Measurements from ENCODE around the gene CKS1B. TPM values are rescaled to one million over a fixed set of nuclear protein-coding genes. Genes with fewer than 3 reads are reported as not detected.

CKS1B gene
- total and polyA plus RNA-seq, 9 of the 15 experiments (the other 6 are each of a cell fraction or from before 2014, with no cell fraction given): 215 to 1,103 (median 460) TPM

DNA sequence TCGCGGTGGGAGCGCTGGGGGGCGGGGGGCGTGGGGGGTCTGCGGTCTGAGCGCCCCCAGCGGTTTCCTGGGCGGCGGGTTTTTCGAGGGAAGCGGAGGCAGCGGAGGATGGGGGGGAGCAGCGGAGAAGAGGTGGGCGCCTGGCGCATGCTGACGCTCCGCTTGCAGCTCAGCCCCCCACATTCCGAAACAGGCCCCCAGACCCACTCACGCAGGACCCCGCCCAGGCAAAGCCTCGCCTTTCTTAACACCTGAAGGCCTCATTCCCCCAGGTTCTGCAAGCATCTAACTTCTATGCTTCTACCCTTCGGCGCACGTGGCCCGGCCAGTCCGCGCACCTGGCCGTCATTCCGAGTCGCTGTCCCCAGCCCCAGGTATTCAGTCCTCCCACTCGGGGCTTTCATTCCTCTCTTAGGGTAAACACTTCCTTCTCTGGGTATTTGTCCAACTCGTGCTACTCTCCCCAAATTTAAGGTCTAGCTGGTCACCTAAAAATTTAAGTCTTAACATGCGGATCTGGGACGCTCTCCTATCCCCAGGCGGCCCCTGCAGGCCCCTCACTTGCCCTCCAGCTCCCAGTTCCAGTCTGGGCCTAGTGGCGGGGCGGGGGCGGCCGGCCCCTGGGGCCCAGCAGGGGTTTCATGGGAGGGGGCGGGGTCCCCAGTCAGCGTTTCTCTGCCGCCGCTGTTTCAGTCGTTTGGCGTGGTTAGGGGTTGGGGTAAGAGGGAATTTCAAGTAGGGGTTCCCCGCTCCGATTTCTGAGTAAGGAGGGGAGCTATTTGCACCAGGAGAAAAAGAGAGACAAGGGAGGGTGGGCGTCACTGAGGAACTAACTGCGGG lies 25.3 kb downstream of the CKS1B start (continued):
- no peak for TF ChIP-seq LARP7 (IDR thresholded peaks at IDR 0.05)
- no peak for TF ChIP-seq ZNF717 (CRISPR knock-in tag; IDR thresholded peaks at IDR 0.05)
- TF ChIP-seq, protein P1, sequence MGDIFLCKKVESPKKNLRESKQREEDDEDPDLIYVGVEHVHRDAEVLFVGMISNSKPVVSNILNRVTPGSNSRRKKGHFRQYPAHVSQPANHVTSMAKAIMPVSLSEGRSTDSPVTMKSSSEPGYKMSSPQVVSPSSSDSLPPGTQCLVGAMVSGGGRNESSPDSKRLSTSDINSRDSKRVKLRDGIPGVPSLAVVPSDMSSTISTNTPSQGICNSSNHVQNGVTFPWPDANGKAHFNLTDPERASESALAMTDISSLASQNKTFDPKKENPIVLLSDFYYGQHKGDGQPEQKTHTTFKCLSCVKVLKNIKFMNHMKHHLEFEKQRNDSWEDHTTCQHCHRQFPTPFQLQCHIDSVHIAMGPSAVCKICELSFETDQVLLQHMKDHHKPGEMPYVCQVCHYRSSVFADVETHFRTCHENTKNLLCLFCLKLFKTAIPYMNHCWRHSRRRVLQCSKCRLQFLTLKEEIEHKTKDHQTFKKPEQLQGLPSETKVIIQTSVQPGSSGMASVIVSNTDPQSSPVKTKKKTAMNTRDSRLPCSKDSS (IDR thresholded peaks at IDR 0.05; ENCODE audit: low read depth, partially characterized antibody): no peak
- TF ChIP-seq RAD51 (IDR thresholded peaks at IDR 0.05; ENCODE audit: borderline replicate concordance, low read depth): peak; percentile 39; the same call in 1 of the 2 replicates
- TF ChIP-seq, protein P2, sequence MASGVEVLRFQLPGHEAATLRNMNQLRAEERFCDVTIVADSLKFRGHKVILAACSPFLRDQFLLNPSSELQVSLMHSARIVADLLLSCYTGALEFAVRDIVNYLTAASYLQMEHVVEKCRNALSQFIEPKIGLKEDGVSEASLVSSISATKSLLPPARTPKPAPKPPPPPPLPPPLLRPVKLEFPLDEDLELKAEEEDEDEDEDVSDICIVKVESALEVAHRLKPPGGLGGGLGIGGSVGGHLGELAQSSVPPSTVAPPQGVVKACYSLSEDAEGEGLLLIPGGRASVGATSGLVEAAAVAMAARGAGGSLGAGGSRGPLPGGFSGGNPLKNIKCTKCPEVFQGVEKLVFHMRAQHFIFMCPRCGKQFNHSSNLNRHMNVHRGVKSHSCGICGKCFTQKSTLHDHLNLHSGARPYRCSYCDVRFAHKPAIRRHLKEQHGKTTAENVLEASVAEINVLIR (CRISPR knock-in tag; IDR thresholded peaks at IDR 0.05): no peak
- no peak for TF ChIP-seq ZNF561 (CRISPR knock-in tag; conservative IDR thresholded peaks at IDR 0.05)
- TF ChIP-seq ARNT (IDR thresholded peaks at IDR 0.05): no peak
- TF ChIP-seq FOXP1 (CRISPR knock-in tag; IDR thresholded peaks at IDR 0.05): no peak
- TF ChIP-seq, protein P3, sequence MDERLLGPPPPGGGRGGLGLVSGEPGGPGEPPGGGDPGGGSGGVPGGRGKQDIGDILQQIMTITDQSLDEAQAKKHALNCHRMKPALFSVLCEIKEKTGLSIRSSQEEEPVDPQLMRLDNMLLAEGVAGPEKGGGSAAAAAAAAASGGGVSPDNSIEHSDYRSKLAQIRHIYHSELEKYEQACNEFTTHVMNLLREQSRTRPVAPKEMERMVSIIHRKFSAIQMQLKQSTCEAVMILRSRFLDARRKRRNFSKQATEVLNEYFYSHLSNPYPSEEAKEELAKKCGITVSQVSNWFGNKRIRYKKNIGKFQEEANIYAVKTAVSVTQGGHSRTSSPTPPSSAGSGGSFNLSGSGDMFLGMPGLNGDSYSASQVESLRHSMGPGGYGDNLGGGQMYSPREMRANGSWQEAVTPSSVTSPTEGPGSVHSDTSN (CRISPR knock-in tag; IDR thresholded peaks at IDR 0.05; ENCODE audit: low read depth): no peak
- TF ChIP-seq, protein P3 (tag; conservative IDR thresholded peaks at IDR 0.05; ENCODE audit: low read depth): no peak
- TF ChIP-seq, protein P4, sequence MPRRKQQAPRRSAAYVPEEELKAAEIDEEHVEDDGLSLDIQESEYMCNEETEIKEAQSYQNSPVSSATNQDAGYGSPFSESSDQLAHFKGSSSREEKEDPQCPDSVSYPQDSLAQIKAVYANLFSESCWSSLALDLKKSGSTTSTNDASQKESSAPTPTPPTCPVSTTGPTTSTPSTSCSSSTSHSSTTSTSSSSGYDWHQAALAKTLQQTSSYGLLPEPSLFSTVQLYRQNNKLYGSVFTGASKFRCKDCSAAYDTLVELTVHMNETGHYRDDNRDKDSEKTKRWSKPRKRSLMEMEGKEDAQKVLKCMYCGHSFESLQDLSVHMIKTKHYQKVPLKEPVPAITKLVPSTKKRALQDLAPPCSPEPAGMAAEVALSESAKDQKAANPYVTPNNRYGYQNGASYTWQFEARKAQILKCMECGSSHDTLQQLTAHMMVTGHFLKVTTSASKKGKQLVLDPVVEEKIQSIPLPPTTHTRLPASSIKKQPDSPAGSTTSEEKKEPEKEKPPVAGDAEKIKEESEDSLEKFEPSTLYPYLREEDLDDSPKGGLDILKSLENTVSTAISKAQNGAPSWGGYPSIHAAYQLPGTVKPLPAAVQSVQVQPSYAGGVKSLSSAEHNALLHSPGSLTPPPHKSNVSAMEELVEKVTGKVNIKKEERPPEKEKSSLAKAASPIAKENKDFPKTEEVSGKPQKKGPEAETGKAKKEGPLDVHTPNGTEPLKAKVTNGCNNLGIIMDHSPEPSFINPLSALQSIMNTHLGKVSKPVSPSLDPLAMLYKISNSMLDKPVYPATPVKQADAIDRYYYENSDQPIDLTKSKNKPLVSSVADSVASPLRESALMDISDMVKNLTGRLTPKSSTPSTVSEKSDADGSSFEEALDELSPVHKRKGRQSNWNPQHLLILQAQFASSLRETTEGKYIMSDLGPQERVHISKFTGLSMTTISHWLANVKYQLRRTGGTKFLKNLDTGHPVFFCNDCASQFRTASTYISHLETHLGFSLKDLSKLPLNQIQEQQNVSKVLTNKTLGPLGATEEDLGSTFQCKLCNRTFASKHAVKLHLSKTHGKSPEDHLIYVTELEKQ (CRISPR knock-in tag; IDR thresholded peaks at IDR 0.05): no peak
- no peak for TF ChIP-seq ZNF212 (CRISPR knock-in tag; IDR thresholded peaks at IDR 0.05)
- peak; percentile 66 for TF ChIP-seq TAF1 (IDR thresholded peaks at IDR 0.05; ENCODE audit: control insufficient read depth, extremely low read depth, insufficient read depth, low read length, severe bottlenecking)
- TF ChIP-seq, protein P5, sequence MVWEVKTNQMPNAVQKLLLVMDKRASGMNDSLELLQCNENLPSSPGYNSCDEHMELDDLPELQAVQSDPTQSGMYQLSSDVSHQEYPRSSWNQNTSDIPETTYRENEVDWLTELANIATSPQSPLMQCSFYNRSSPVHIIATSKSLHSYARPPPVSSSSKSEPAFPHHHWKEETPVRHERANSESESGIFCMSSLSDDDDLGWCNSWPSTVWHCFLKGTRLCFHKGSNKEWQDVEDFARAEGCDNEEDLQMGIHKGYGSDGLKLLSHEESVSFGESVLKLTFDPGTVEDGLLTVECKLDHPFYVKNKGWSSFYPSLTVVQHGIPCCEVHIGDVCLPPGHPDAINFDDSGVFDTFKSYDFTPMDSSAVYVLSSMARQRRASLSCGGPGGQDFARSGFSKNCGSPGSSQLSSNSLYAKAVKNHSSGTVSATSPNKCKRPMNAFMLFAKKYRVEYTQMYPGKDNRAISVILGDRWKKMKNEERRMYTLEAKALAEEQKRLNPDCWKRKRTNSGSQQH (CRISPR knock-in tag; IDR thresholded peaks at IDR 0.05): no peak
- TF ChIP-seq SREBF2 (CRISPR knock-in tag; IDR thresholded peaks at IDR 0.05): no peak
- TF ChIP-seq HIVEP1 (CRISPR knock-in tag; IDR thresholded peaks at IDR 0.05): no peak
- TF ChIP-seq ZKSCAN3 (CRISPR knock-in tag; IDR thresholded peaks at IDR 0.05): no peak
- TF ChIP-seq ZNF668 (CRISPR knock-in tag; IDR thresholded peaks at IDR 0.05): peak; percentile 52; the same call in 1 of the 2 replicates
